ENCODE results near the gene USP40. TPM values are rescaled to one million over a fixed set of nuclear protein-coding genes. Genes with fewer than 3 reads are reported as not detected.
A peak's percentile ranks its signal among the peaks of the same experiment; 100 is the strongest.

USP40 gene
- total RNA-seq, 1 donor from 2014 or later, result 14.7 TPM

- no peak for DNase-seq
Observed at GRCh38 chr2:233440714-233441113, 125.9 kb downstream of the USP40 start.

- DNase-seq, result no peak
Observed at GRCh38 chr2:233440314-233440713, 126.3 kb downstream of the USP40 start.

GRCh38 chr2:233439191-233439590, 127.4 kb downstream of the USP40 start:
- DNase-seq, result peak; percentile 69

- no peak for DNase-seq
Observed at GRCh38 chr2:233438573-233439147, 127.9 kb downstream of the USP40 start.

GRCh38 chr2:233437439-233437955, 129.1 kb downstream of the USP40 start:
- no peak for DNase-seq

GRCh38 chr2:233436691-233437438, 129.7 kb downstream of the USP40 start:
- DNase-seq, result no peak

GRCh38 chr2:233436191-233436581, 130.4 kb downstream of the USP40 start:
- no peak for DNase-seq

- no peak for DNase-seq
Observed at GRCh38 chr2:233435436-233436190, 131.0 kb downstream of the USP40 start.

- DNase-seq, result no peak
Observed at GRCh38 chr2:233434666-233435330, 131.8 kb downstream of the USP40 start.

GRCh38 chr2:233433794-233434193, 132.8 kb downstream of the USP40 start:
- no peak for DNase-seq

GRCh38 chr2:233433029-233433428, 133.6 kb downstream of the USP40 start:
- DNase-seq, result no peak

- no peak for DNase-seq
Observed at GRCh38 chr2:233430651-233431050, 135.9 kb downstream of the USP40 start.

- no peak for DNase-seq
Observed at GRCh38 chr2:233430081-233430480, 136.5 kb downstream of the USP40 start.

GRCh38 chr2:233429175-233429897, 137.2 kb downstream of the USP40 start:
- no peak for DNase-seq

GRCh38 chr2:233428438-233428837, 138.1 kb downstream of the USP40 start:
- no peak for DNase-seq

GRCh38 chr2:233428008-233428407, 138.6 kb downstream of the USP40 start:
- DNase-seq, result no peak

GRCh38 chr2:233426619-233427342, 139.8 kb downstream of the USP40 start:
- DNase-seq, result no peak
